ENCODE data around the gene NIBAN1. TPM values are rescaled to one million over a fixed set of nuclear protein-coding genes. Genes with fewer than 3 reads are reported as not detected.
"Not testable (repeated sequence)": the region's sequence is repeated elsewhere in the genome, so short reads cannot be mapped to it uniquely, and the experiment has no call there.

The NIBAN1 gene, protein sequence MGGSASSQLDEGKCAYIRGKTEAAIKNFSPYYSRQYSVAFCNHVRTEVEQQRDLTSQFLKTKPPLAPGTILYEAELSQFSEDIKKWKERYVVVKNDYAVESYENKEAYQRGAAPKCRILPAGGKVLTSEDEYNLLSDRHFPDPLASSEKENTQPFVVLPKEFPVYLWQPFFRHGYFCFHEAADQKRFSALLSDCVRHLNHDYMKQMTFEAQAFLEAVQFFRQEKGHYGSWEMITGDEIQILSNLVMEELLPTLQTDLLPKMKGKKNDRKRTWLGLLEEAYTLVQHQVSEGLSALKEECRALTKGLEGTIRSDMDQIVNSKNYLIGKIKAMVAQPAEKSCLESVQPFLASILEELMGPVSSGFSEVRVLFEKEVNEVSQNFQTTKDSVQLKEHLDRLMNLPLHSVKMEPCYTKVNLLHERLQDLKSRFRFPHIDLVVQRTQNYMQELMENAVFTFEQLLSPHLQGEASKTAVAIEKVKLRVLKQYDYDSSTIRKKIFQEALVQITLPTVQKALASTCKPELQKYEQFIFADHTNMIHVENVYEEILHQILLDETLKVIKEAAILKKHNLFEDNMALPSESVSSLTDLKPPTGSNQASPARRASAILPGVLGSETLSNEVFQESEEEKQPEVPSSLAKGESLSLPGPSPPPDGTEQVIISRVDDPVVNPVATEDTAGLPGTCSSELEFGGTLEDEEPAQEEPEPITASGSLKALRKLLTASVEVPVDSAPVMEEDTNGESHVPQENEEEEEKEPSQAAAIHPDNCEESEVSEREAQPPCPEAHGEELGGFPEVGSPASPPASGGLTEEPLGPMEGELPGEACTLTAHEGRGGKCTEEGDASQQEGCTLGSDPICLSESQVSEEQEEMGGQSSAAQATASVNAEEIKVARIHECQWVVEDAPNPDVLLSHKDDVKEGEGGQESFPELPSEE
- total RNA-seq (2014; rRNA removed; shearing (Covaris generic)) = 24.8 and 27.6 TPM in 2 replicates
- 10.1 and 14.6 TPM in 2 replicates for polyA plus RNA-seq (2015; cell fraction: cytosol; rRNA removed)
- polyA plus RNA-seq (2015; cell fraction: nucleus; rRNA removed) = 29.8 and 31.7 TPM in 2 replicates

DNA sequence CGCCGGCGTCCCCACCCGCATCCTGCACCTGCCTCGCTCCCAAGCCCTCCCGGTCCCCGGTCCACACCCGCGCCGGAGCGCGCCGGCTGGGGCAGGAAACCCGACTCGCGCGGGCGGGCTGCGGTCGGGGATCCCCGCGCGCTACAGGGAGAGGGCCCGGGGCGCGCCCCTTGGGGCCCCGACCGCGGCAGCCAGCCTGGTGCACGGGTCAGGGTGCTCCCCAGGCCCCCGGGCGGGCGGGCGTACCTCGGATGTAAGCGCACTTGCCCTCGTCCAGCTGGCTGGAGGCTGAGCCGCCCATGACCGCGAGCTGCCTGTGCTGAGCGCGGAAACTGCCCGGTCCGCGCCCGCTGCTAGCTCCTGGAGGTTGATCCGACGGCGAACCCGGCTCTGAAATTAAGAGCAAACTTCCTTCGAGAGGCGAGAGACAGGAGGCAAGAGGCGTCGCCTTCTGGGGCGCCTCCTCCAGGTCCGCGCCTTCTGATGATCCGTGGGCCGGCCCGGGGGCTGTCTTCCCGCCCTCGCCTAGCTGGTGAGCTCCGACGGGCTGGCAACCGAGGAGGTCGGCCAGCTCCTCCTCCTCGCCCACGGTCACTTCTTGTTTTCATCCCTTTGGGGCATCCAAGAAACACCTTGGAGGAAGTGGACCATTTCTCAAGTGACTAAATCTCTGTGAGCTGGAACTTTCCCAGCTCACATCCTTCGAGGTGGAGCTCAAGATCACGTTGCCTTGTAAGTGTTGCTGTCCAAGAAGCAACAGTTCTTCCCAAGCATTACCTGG is at the start of gene NIBAN1:
Gene NIBAN1 (minus strand): TSS at position 453 of the 781 bp plus-strand sequence. CDS start 152 bp downstream, at position 301.
- DNase-seq (ENCODE audit: low read depth) = peak; percentile 84

DNA sequence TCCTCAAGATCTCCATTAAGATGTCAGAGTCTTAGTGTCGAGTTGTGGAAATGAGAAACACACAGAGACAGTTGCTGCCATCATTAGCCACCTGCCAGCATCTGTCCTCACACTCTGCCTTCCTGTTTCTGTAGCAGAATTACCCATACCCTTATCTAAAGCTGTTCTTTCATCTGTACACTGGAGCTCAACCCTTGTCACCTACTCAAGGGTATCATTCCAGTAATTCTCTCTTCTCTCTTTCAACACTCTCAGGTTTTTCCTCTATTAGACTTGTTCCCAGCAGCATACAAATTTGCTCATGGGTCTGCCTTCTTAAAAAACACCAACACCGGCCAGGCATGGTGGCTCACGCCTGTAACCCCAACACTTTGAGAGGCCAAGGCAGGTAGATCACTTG is 43.7 kb upstream of the NIBAN1 start:
- no peak for DNase-seq (ENCODE audit: low read depth)

DNA sequence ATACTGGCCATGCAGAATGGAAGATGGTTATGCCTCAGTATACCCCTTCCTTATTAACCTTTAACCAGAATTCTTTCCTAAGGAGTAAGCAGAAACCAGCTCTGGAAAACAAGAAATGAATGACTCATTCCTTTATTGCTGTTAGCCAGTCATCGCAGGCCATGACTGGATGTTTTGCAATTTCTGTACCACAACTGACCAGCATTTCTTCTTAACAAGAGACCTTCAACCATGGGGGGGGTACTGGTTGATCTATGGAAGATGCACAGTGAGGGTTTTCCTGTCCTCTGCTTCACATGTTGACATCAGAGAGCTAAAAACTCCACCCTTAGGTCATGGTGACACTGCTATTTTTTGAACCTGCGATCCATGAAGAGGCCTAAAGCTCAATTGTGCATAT is 43.0 kb upstream of the NIBAN1 start:
- peak; percentile 90 for DNase-seq (ENCODE audit: low read depth)

DNA sequence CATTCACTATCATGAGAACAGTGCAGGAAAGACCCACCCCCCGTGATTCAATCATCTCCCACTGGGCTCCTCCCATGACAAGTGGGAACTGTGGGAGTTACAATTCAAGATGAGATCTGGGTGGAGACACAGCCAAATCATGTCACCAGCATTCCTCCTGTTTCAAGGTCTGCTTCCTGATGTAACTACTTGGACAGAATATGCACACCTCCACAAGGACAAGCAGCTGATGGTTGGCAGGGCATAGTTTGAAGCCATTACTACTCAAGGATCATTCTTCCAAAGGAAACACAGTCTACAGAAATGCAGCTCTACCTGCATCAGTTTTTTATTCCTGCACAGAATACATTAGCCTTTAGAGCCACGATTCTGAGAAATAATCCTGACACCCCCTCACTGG is 42.6 kb upstream of the NIBAN1 start:
- peak; percentile 38 for DNase-seq (ENCODE audit: low read depth)

DNA sequence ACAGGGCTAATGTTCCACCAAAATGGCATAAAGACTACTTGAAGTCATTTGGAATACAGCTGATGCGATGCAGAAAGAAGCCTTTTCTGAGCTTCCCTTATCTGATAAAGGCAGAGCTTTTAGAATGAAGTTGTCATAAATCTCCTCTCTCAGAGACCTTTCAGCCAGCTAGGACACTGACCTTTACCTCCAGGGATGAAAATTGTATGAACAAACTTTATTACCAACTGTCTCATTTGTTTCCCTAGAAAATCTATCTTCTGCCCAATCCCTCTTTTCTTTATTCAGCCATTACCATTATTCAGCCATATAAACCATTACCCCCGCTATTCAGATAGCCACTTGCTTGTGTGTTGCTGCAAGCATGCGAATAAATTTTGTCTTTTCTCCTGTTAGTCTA is 41.3 kb upstream of the NIBAN1 start:
- no peak for DNase-seq (ENCODE audit: low read depth)

DNA sequence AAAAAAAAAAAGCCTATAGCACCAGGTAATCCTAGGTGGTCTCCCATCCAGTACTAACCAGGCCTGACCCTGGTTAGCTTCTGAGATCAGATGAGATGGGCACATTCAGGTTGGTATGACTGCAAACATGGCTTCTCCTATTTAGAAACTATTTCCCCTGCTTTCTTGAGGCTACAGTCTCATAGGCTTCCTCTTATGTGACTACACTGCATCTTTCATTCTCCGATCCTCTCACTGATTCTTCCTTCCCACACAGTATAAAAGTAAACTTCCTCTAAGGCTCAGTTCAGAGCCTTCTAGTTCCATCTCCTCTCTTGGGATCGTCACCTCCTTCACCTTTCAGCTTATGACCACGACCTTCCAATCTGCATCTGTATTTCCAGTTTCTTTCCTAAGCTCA is 40.6 kb upstream of the NIBAN1 start:
- DNase-seq (ENCODE audit: low read depth) = no peak

DNA sequence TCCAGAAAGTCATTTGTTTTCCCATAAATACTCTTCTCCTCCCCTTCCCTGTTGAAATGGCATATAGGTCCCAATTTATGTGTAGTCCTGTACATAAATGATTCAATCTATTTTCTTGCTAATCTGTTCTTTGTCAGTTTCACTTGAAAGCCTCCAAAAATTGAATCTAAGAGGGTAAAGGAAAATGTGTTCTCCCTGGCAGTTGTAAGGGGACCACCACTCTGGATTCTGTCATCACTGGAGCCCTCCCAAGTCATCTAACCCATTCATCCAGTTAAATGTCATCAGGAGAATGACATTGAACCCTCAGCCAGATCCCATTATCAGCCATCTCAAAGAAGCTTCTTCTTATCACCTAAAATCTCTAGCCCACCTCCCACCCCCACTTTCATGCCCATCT is 36.1 kb upstream of the NIBAN1 start:
- DNase-seq (ENCODE audit: low read depth) = no peak

DNA sequence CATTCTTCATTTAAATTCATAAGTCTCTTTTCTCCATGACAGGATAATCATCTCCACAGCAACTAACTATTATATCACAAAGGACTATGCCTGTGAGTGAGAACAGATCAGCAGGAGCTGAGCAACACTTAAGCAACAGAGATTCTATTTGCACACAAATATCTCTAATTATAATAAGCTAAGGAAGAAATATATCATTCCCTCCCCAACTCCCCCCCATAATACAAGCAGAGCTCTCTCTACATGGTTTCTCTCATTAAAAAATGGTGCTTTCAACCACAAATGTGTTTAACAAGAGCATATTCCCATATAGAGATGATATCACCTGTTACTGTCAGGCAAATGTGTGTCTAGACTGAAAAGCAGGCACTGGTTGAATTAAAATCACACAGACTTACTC is 34.5 kb upstream of the NIBAN1 start:
- DNase-seq (ENCODE audit: low read depth) = no peak

DNA sequence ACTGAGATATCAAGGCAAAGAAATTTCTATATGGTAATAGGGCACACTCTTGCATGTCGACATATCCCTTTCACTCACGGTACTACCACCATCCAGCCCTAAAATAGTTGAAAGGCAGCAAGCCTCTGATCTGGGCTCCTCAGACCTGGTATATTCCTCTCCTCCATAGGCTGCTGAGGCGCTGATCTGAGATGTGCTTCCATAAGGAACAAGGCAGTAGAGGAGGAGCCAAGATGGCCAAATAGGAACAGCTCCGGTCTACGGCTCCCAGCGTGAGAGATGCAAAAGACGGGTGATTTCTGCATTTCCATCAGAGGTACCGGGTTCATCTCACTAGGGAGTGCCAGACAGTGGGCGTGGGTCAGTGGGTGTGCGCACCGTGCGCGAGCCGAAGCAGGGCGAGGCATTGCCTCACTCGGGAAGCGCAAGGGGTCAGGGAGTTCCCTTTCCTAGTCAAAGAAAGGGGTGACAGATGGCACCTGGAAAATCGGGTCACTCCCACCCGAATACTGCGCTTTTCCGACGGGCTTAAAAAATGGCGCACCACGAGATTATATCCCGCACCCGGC is 27.1 kb upstream of the NIBAN1 start:
- DNase-seq (ENCODE audit: low read depth) = not testable (repeated sequence)

DNA sequence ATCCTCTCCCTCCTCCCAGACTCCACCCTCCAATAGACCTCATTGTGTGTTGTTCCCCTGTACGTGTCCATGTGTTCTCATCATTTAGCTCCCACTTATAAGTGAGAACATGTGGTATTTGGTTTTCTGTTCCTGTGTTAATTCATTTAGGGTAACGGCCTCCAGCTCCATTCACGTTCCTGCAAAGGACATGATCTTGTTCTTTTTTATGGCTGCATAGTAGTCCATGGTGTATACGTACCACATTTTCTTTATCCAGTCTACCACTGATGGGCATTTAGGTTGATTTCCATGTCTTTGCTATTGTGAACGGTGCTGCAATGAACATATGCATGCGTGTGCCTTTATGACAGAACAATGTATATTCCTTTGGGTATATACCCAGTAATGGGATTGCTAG is 25.7 kb upstream of the NIBAN1 start:
- not testable (repeated sequence) for DNase-seq (ENCODE audit: low read depth)

DNA sequence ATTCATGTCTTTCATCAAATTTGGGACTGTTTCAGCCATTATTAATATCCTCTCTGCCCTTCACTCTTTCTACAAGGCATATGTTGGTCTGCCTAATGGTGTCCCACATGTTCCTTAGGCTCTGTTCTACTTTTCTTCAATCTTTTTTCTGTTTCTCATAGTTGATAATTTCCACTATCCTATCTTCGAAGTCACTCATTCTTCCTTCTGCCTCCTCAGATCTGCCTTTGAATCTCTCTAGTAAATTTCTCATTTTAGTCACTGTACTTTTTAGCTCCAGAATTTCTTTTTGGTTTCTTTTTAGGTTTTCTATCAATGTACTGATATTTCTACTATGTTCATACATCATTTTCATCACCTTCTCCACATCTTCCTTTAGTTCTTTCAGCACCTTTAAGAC is 20.0 kb upstream of the NIBAN1 start:
- no peak for DNase-seq (ENCODE audit: low read depth)

DNA sequence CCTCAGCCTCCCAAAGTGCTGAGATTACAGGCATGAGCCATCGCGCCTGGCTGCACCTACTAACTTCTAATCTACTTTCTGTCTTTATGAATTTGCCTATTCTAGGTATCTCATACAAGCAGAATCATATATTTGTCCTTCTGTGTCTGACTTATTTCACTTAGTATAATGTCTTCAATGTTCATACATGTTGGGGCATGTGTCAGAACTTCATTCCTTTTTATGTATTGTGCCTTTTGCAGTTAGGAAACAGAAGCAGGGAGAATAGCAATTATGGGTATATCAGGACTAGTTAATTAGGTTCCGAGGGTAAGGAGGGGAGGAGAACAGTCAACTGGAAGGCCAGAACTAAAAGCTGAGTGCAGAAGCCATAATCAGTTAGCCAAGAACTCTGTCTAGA is 18.0 kb upstream of the NIBAN1 start:
- no peak for DNase-seq (ENCODE audit: low read depth)

DNA sequence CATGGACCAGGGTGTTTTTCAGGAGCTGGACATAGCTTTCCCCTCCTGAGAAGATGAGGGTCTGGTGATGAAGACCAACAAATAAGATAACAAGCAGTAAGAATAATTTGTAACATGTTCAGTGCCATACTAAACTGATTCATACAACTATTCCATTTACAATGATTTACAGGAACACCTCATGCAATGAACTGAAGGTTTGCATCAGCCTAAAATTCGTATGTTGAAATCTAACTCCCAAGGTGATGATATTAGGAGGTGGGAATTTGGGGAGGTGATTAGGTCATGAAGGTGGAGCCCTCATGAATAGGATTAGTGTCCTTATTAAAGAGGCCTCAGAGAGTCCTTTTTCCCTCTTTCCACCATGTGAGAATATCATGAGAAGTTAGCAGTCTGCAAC is 15.9 kb upstream of the NIBAN1 start:
- DNase-seq (ENCODE audit: low read depth) = no peak

DNA sequence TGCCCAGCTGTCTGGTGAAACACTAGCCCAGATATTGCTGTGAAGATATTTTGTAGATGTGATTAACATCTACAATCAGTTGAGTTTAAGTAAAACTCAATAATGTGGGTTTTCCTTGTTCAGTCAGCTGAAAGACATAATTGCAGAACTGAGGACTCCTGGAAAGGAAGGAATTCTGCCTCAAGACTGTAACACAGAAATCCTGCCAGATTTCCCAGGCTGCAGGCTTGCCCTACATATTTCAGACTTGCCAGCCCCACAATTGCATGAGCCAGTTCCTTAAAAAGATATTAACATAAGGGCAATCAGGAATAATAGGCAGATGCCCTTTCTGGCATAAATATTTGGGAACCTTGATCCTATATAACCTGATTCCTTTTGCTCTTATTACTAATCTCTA is 14.2 kb upstream of the NIBAN1 start:
- no peak for DNase-seq (ENCODE audit: low read depth)

DNA sequence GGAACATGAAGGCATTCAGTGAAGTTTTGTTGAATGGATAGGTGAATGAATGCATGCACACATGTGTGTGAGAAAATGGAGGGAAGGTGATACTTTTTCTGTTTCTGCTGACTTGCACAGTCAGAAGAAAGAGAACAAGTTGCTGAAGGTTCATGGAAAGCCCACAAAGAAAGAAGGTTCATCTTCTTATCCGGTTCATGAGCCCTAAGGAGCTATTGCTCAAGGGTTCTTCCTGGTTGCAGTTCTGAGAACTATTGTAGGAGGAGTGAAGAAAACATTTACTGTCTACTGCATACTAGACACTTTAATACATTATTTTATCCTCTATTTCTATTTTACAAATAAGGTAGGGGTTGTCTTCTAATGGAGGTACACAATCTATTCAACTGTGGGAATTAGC is 13.4 kb upstream of the NIBAN1 start:
- no peak for DNase-seq (ENCODE audit: low read depth)

DNA sequence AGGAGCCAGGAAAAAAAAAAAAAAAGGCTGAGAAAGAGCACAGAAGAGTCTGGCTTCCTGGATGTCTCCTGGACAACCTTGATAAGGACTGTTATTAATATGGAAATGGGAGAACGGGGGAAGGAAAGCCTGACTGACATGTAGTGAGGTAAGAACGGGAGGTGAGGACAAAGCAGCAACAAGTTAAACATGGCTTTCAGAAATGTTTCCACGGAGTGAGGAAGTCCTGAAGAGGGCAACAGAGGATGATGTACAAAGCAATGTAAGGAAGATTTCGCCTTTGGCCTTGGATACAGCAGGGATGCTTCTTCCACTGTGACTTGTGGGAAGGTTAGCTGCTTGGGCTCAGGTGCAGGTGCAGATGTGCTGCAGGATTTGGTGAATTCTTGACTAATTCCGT is 11.9 kb upstream of the NIBAN1 start:
- peak; percentile 29 for DNase-seq (ENCODE audit: low read depth)

DNA sequence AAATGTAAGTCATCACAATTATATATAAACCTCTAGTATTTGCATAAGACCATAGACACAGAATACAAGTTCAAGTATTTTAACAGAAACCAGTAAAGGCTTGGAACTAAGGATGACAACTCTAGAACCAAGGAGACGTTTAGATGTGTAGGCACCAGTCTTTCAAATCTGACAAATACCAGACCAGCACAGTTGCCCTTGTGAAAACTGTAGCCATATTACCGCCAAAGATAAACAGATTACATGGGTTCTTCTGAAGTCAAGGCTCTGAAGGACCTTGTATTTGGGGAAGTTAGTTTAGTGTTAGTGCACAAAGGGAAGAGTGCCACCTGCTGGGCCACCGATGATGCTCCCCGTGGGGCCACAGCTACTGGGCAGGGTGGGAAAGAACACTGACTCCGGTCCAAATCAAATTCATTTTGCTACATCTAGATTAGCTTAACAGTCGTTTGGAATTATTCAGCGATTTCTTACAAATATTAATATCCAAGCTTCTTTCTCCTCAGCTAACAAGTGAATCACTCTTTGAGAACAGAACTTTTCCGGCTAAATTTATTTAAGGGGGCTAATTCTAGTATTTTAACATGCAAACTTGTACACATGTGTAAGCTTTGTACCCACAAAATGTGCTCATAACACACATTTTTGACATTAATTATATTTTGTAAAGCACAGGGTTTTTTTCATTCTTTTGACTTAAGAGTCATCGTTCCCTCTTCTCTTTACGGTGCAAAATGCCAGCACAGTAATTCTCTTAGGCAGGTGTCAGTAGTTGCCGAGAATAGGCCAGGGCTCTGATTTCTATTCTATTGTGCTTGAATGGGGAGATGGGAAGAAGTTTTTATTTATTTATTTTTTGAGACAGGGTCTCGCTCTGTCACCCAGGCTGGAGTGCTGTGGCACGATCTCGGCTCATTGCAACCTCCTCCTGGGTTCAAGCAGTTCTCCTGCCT is 8.0 kb upstream of the NIBAN1 start:
- peak; percentile 73 for DNase-seq (ENCODE audit: low read depth)

DNA sequence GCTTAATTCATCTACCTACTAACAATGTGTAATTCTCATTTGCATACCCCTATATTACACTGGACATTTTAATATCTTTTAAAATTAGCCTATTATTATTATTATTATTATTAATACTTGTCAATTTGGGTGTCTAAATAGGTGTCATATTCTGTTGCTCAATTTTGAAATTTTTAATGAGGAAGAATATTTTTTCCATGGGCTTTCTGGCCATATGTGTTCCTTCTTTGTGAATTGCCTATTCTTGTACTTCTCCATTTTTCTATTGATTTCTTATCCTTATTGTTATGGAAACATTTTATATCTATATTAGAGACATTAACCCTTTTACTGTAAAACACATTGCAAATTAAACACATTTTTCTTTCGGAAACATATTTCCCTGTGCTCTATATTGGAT is 6.4 kb upstream of the NIBAN1 start:
- DNase-seq (ENCODE audit: low read depth) = no peak

DNA sequence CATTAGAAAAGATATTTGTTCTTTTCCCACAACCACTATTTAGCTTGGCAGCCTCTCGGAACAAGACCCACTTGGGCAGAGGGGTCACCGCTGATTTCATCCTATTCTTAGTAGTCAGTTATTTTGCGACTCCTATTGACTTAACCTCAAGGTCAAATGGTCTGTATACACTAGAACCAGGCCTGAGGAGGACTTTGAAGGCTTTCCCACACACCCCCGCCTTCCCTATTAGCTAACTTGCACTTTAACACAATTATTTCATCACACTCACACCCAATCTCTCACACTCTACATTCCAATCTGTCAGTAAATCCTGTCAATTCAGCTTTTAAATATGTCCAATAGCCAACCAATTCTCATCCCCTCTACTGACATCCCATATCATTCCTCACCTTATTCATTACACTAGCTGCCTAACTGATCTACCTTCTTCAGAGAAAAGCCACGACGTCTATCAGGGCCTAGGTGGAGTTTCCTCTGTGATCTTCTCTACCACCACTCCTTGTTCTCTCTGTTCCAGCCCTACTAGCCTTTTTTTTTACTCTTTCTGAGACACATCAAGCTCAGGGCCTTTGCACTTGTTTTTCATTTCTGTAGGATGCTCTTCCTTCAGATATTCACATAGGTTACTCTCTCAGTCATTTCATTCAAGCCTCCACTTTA is 1.0 kb upstream of the NIBAN1 start:
- no peak for DNase-seq (ENCODE audit: low read depth)

DNA sequence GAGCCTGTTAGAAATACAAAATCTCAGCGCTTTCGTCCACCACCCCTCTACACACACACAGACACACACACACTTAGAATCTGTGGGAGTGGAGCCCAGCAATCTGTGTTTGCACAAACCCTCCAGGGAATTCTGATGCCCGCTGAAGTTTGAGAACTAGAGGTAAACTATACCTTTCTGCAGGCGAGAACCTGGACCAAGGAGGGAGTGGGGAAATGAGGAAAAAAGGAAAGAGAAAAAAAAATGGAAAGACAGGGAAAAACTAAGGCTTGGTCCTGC is 468 bp upstream of the NIBAN1 start:
- DNase-seq (ENCODE audit: low read depth) = no peak
